ENCODE data around the gene USH2A.

The USH2A gene

GRCh38 chr1:215900684-215901083 lies 522.6 kb downstream of the USH2A start:
- in situ Hi-C loops (cut with MboI; ENCODE audit: low pct_unique_long_range_greater_than_20kb, low sequenced_read_pairs, unreplicated experiment) = no loop called here
- no peak for TF ChIP-seq CTCF (IDR thresholded peaks at IDR 0.05; ENCODE audit: extremely low read depth, insufficient read depth, missing control alignments)
- no peak for DNase-seq (ENCODE audit: low spot score)

- no peak for TF ChIP-seq CTCF (IDR thresholded peaks at IDR 0.05; ENCODE audit: extremely low read depth, insufficient read depth, missing control alignments)
- no peak for DNase-seq (ENCODE audit: low spot score)
- in situ Hi-C loops (cut with MboI; ENCODE audit: low pct_unique_long_range_greater_than_20kb, low sequenced_read_pairs, unreplicated experiment) = no loop called here
Measured at GRCh38 chr1:215899901-215900300, 523.3 kb downstream of the USH2A start.

GRCh38 chr1:215895893-215896292 lies 527.4 kb downstream of the USH2A start:
- no peak for DNase-seq (ENCODE audit: low spot score)
- in situ Hi-C loops (cut with MboI; ENCODE audit: low pct_unique_long_range_greater_than_20kb, low sequenced_read_pairs, unreplicated experiment) = no loop called here
- TF ChIP-seq CTCF (IDR thresholded peaks at IDR 0.05; ENCODE audit: extremely low read depth, insufficient read depth, missing control alignments) = no peak

GRCh38 chr1:215895276-215895675 lies 528.0 kb downstream of the USH2A start:
- in situ Hi-C loops (cut with MboI; ENCODE audit: low pct_unique_long_range_greater_than_20kb, low sequenced_read_pairs, unreplicated experiment) = no loop called here
- DNase-seq (ENCODE audit: low spot score) = no peak
- no peak for TF ChIP-seq CTCF (IDR thresholded peaks at IDR 0.05; ENCODE audit: extremely low read depth, insufficient read depth, missing control alignments)

- DNase-seq (ENCODE audit: low spot score) = no peak
- TF ChIP-seq CTCF (IDR thresholded peaks at IDR 0.05; ENCODE audit: extremely low read depth, insufficient read depth, missing control alignments) = no peak
- in situ Hi-C loops (cut with MboI; ENCODE audit: low pct_unique_long_range_greater_than_20kb, low sequenced_read_pairs, unreplicated experiment) = no loop called here
Measured at GRCh38 chr1:215894617-215895016, 528.6 kb downstream of the USH2A start.

GRCh38 chr1:215891266-215892057 lies 531.8 kb downstream of the USH2A start:
- no peak for TF ChIP-seq CTCF (IDR thresholded peaks at IDR 0.05; ENCODE audit: extremely low read depth, insufficient read depth, missing control alignments)
- DNase-seq (ENCODE audit: low spot score) = no peak
- in situ Hi-C loops (cut with MboI; ENCODE audit: low pct_unique_long_range_greater_than_20kb, low sequenced_read_pairs, unreplicated experiment) = no loop called here
